Keratinocyte (primary cell): ENCODE measurements around the gene DCBLD2. TPM values are rescaled to one million over a fixed set of nuclear protein-coding genes. Genes with fewer than 3 reads are reported as not detected.
A peak's percentile ranks its signal among the peaks of the same experiment; 100 is the strongest.

Source experiments
- DNase-seq: peaks from one replicate; pipeline ENCODE4 v3.0.0-alpha.2; 2011; ENCODE audit warnings: low read depth, missing footprints, low spot score
- FAIRE-seq: peaks from 2 replicates; lab custom pipeline; 2011; peaks lifted over from hg19 to GRCh38; lab: Jason Lieb, UNC
- H2AFZ ChIP-seq: 2 replicates; pipeline ENCODE4 v1.6.0; 2012; ENCODE audit warnings: low read length, control low read depth, inconsistent platforms; ENCODE audit not compliant: control insufficient read depth
- H3K27ac ChIP-seq: 2 replicates; pipeline ENCODE4 v1.5.1; 2011; ENCODE audit warnings: low read length; ENCODE audit not compliant: control insufficient read depth, insufficient read depth
- H3K27me3 ChIP-seq: 3 replicates; pipeline ENCODE4 v1.6.0; 2011; ENCODE audit warnings: low read length; ENCODE audit not compliant: control insufficient read depth, insufficient read depth; ENCODE audit errors: extremely low read depth
- H3K36me3 ChIP-seq, 2 experiments: 2 replicates in 1 of 2; 3 replicates in 1 of 2; pipeline ENCODE4 v1.5.1; 2011; ENCODE audit warnings: low read length in 2 of 2, mild to moderate bottlenecking in 1 of 2; ENCODE audit not compliant: control insufficient read depth in 2 of 2, insufficient read depth in 2 of 2; ENCODE audit errors: extremely low read depth in 1 of 2
- H3K4me1 ChIP-seq: 3 replicates; pipeline ENCODE4 v1.5.1; 2011; ENCODE audit warnings: low read length; ENCODE audit not compliant: control insufficient read depth, insufficient read depth; ENCODE audit errors: extremely low read depth
- H3K4me2 ChIP-seq: 3 replicates; pipeline ENCODE4 v1.6.0; 2011; ENCODE audit warnings: low read depth, low read length; ENCODE audit not compliant: control insufficient read depth, insufficient read depth; ENCODE audit errors: extremely low read depth
- H3K4me3 ChIP-seq, 3 experiments: fragments of 200-600 bp in 1 of 3; sonication (generic) in 1 of 3; 2 replicates in 2 of 3; 3 replicates in 1 of 3; pipeline ENCODE4 v1.5.1; 2011 to 2016; ENCODE audit warnings: low read length in 3 of 3, mild to moderate bottlenecking in 3 of 3, control low read depth in 2 of 3, inconsistent platforms in 1 of 3, low read depth in 1 of 3, mixed read lengths in 1 of 3, mixed run types in 1 of 3, moderate library complexity in 1 of 3; ENCODE audit not compliant: control insufficient read depth in 2 of 3, insufficient read depth in 2 of 3; ENCODE audit errors: extremely low read depth in 1 of 3
- H3K79me2 ChIP-seq: 2 replicates; pipeline ENCODE4 v1.6.0; 2012; ENCODE audit warnings: low read length; ENCODE audit not compliant: control insufficient read depth, insufficient read depth
- H3K9ac ChIP-seq: 3 replicates; pipeline ENCODE4 v1.6.0; 2011; ENCODE audit warnings: low read length; ENCODE audit not compliant: control insufficient read depth, insufficient read depth; ENCODE audit errors: extremely low read depth
- H3K9me1 ChIP-seq: 3 replicates; pipeline ENCODE4 v1.6.0; 2011; ENCODE audit warnings: low read length; ENCODE audit not compliant: control insufficient read depth, insufficient read depth; ENCODE audit errors: extremely low read depth
- H3K9me3 ChIP-seq: 2 replicates; pipeline ENCODE4 v1.5.1; 2012; ENCODE audit warnings: low read depth, low read length; ENCODE audit not compliant: control insufficient read depth
- H4K20me1 ChIP-seq: 3 replicates; pipeline ENCODE4 v1.6.0; 2011; ENCODE audit warnings: low read length; ENCODE audit not compliant: control insufficient read depth, insufficient read depth; ENCODE audit errors: extremely low read depth
- CTCF ChIP-seq, 3 experiments: IDR thresholded peaks in 1 of 3; conservative IDR thresholded peaks in 1 of 3; optimal IDR thresholded peaks in 1 of 3; 2 replicates in 2 of 3; 3 replicates in 1 of 3; pipeline versions ENCODE3 to v1.5.1; 2011; ENCODE audit warnings: low read length in 3 of 3, mild to moderate bottlenecking in 3 of 3, moderate library complexity in 2 of 3, control low read depth in 1 of 3, inconsistent platforms in 1 of 3; ENCODE audit not compliant: insufficient read depth in 2 of 3; ENCODE audit errors: extremely low read depth in 1 of 3
- EZH2 ChIP-seq: IDR thresholded peaks from one replicate; pipeline ENCODE4 v1.6.1; 2012; ENCODE audit warnings: inconsistent platforms, mild to moderate bottlenecking, low read length, moderate library complexity
- dilution Hi-C: fragments of 300-500 bp; cut with MboI; formaldehyde crosslinking; loops from one replicate; pipeline ENCODE4 v1.7.0; 2020; ENCODE audit warnings: low sequenced_read_pairs; ENCODE audit not compliant: extremely low pct_ligation_motif_present
- polyA minus RNA-seq, 3 experiments: library from RNA; depleted of rRNA, polyadenylated mRNA; stranded (reverse); fragments of >200 nt; gene quantifications; 1 replicate in 1 of 3; 2 replicates in 1 of 3; 3 replicates in 1 of 3; pipeline ENCODE4 v1.2.3, GENCODE V29; 2011
- polyA plus RNA-seq, 5 experiments: library from polyadenylated mRNA; depleted of rRNA in 3 of 5; stranded (reverse) in 3 of 5; stranded (forward) in 1 of 5; unstranded in 1 of 5; fragments of >200 nt; gene quantifications; 1 replicate in 1 of 5; 2 replicates in 3 of 5; 3 replicates in 1 of 5; pipeline versions ENCODE4 v1.2.1 to v1.2.3, GENCODE V29; 2011 to 2012; ENCODE audit warnings: missing spikeins in 2 of 5, low read depth in 1 of 5, low replicate concordance in 1 of 5

DCBLD2 gene
- 226 to 552 TPM (median 465 TPM) in 3 replicates for polyA plus RNA-seq
- polyA plus RNA-seq (2011; ENCODE audit: low read depth), result 43.5 TPM
- 139 and 276 TPM in 2 replicates for polyA plus RNA-seq (2011; cell fraction: cytosol; rRNA removed)
- polyA plus RNA-seq (2011; cell fraction: nucleus; rRNA removed), result 427 and 537 TPM in 2 replicates
- 47.0 and 314 TPM in 2 replicates for polyA plus RNA-seq (2012; ENCODE audit: low replicate concordance)
- polyA minus RNA-seq, result 309 to 761 TPM (median 397 TPM) in 3 replicates
- polyA minus RNA-seq (2011; cell fraction: cytosol; rRNA and poly(A)+ RNA removed), result 419 TPM
- 805 and 1,429 TPM in 2 replicates for polyA minus RNA-seq (2011; cell fraction: nucleus; rRNA and poly(A)+ RNA removed)

GRCh38 chr3:98901392-98902350, at the start of gene DCBLD2:
Gene DCBLD2 (minus strand): TSS chr3:98901695. CDS start chr3:98901326, 369 bp downstream.
- Histone ChIP-seq H3K4me1 (peaks cover 37% of the 10 kb centered on the region), H3K4me2 (peak within 1 kb of the TSS; percentile 94), H3K9ac (peak within 1 kb of the TSS; percentile 85), H4K20me1 (peaks cover 15% of the 10 kb centered on the region), H3K36me3 (peaks cover 0 to 8% of the 10 kb centered on the region in 2 experiments), H3K27me3 (no peaks in the 10 kb centered on the region), H2AFZ (peak within 1 kb of the TSS; percentile 63), H3K4me3 (peak within 1 kb of the TSS; percentile 87 to 99 (median 99)), H3K9me1 (no peaks in the 10 kb centered on the region), H3K9me3 (no peaks in the 10 kb centered on the region), H3K27ac (peak within 1 kb of the TSS; percentile 81), H3K79me2 (peaks cover 62% of the 10 kb centered on the region)
- FAIRE-seq (peak; percentile 90), DNase-seq (peak; percentile 76)
- dilution Hi-C loops, result no loop called here
- TF ChIP-seq CTCF (optimal IDR thresholded peaks at IDR 0.05 in 1 of 3, IDR thresholded peaks at IDR 0.05 in 1 of 3, conservative IDR thresholded peaks at IDR 0.05 in 1 of 3; ENCODE audit: extremely low read depth in 1 of 3, insufficient read depth in 2 of 3, low read length in 3 of 3) (no peak), EZH2 (no peak)

GRCh38 chr3:98945666-98946065, 44.2 kb upstream of the DCBLD2 start:
- no peak for TF ChIP-seq EZH2
- no peaks in the 10 kb centered on the region for H3K9me3 ChIP-seq
- no peaks in the 10 kb centered on the region for H3K9me1 ChIP-seq
- H3K4me1 ChIP-seq, result no peaks in the 10 kb centered on the region
- dilution Hi-C loops, result no loop called here
- no peak overlapping the region for H3K4me3 ChIP-seq
- no peaks in the 10 kb centered on the region for H3K79me2 ChIP-seq
- no peak overlapping the region for H2AFZ ChIP-seq
- H3K27me3 ChIP-seq, result no peaks in the 10 kb centered on the region
- no peak overlapping the region for H3K9ac ChIP-seq
- H3K4me2 ChIP-seq, result no peak overlapping the region
- FAIRE-seq, result peak; percentile 5
- no peak for DNase-seq
- H3K27ac ChIP-seq, result no peak overlapping the region
- no peaks in the 10 kb centered on the region for H3K36me3 ChIP-seq
- no peaks in the 10 kb centered on the region for H4K20me1 ChIP-seq
